K562 (cell line): ENCODE measurements around the gene IL10. TPM values are rescaled to one million over a fixed set of nuclear protein-coding genes. Genes with fewer than 3 reads are reported as not detected.

Source experiments
- KAT2B ChIP-seq: IDR thresholded peaks from one replicate; pipeline ENCODE4 v1.6.1; 2012; ENCODE audit warnings: low read depth, mild to moderate bottlenecking, control low read depth, inconsistent platforms, low read length, moderate library complexity
- KDM4B ChIP-seq, 2 experiments: fragments of 450-650 bp in 1 of 2; sonication (generic) in 1 of 2; IDR thresholded peaks; 2 replicates each; pipeline ENCODE4 v1.6.1; 2016 to 2017; ENCODE audit warnings: borderline replicate concordance in 2 of 2, antibody characterized with exemption in 1 of 2, low read depth in 1 of 2, mild to moderate bottlenecking in 1 of 2
- KLF6 ChIP-seq: fragments of 250-450 bp; sonication (Bioruptor Pico); IDR thresholded peaks from 2 replicates; pipeline ENCODE4 v1.4.0; 2020; ENCODE audit warnings: mild to moderate bottlenecking, moderate library complexity, borderline replicate concordance
- LEF1 ChIP-seq: fragments of 450-650 bp; IDR thresholded peaks from 2 replicates; pipeline ENCODE4 v1.6.1; 2016; ENCODE audit warnings: mild to moderate bottlenecking
- MLLT1 ChIP-seq, 2 experiments: fragments of 450-650 bp; IDR thresholded peaks; 2 replicates each; pipeline ENCODE4 v1.6.1; 2016
- NELFE ChIP-seq: IDR thresholded peaks from 2 replicates; pipeline ENCODE4 v1.6.1; 2011; ENCODE audit warnings: mild to moderate bottlenecking; ENCODE audit not compliant: insufficient read depth, insufficient read length
- NR1H2 ChIP-seq: sonication (generic); formaldehyde crosslinking; IDR thresholded peaks from 2 replicates; pipeline ENCODE4 v1.4.0; 2020; ENCODE audit warnings: mild to moderate bottlenecking, missing genetic modification reagents
- NR2C1 ChIP-seq, 2 experiments: fragments of 450-650 bp; IDR thresholded peaks; 2 replicates each; pipeline ENCODE4 v1.6.1; 2017; ENCODE audit warnings: mild to moderate bottlenecking in 2 of 2, antibody characterized with exemption in 1 of 2, inconsistent platforms in 1 of 2, missing compliant biosample characterization in 1 of 2, missing genetic modification characterization in 1 of 2
- RNF2 ChIP-seq: sonication (generic); IDR thresholded peaks from 2 replicates; pipeline ENCODE4 v1.6.1; 2016
- TCF3 ChIP-seq: sonication (generic); formaldehyde crosslinking; IDR thresholded peaks from 2 replicates; pipeline ENCODE4 v1.4.0; 2020; ENCODE audit warnings: mild to moderate bottlenecking, missing genetic modification reagents
- TFAP4 ChIP-seq: sonication (generic); formaldehyde crosslinking; IDR thresholded peaks from 2 replicates; pipeline ENCODE4 v1.8.0; 2022; ENCODE audit warnings: missing genetic modification reagents, mild to moderate bottlenecking, moderate library complexity, borderline replicate concordance
- ZNF263 ChIP-seq: sonication (generic); formaldehyde crosslinking; IDR thresholded peaks from 2 replicates; pipeline ENCODE4 v1.8.0; 2022; ENCODE audit warnings: mild to moderate bottlenecking, missing genetic modification reagents, borderline replicate concordance
- ZNF398 ChIP-seq: fragments of 250-450 bp; sonication (Bioruptor Pico); IDR thresholded peaks from 2 replicates; pipeline ENCODE4 v1.8.0; 2021; ENCODE audit warnings: moderate library complexity, mild to moderate bottlenecking, inconsistent platforms
- polyA plus RNA-seq, 8 experiments: library from polyadenylated mRNA; depleted of rRNA in 4 of 8; stranded (reverse) in 5 of 8; unstranded in 3 of 8; fragments of >200 nt; fragmentation: Nextera tagmentation in 2 of 8; fragmentation: Illumina TruSeq in 1 of 8; extraction: Ambion mirVana in 2 of 8; extraction: Trizol in 1 of 8; gene quantifications; 2 replicates each; pipeline versions ENCODE4 v1.2.1 to v1.2.3, GENCODE V29; 2011 to 2014; ENCODE audit warnings: inconsistent platforms in 1 of 8, missing spikeins in 1 of 8
- total RNA-seq, 7 experiments: library from RNA; depleted of rRNA in 6 of 7; stranded (reverse); fragments of >200 nt in 6 of 7; fragmentation: Illumina TruSeq in 2 of 7; extraction: Trizol in 2 of 7; gene quantifications; 2 replicates each; pipeline versions ENCODE4 v1.2.1 to v1.2.3, GENCODE V29; 2011 to 2021; ENCODE audit warnings: low replicate concordance in 1 of 7

Gene IL10
- total and polyA plus RNA-seq, 9 of the 15 experiments (the other 6 are each of a cell fraction or from before 2014, with no cell fraction given): 0.29 TPM; not detected in 8

DNA sequence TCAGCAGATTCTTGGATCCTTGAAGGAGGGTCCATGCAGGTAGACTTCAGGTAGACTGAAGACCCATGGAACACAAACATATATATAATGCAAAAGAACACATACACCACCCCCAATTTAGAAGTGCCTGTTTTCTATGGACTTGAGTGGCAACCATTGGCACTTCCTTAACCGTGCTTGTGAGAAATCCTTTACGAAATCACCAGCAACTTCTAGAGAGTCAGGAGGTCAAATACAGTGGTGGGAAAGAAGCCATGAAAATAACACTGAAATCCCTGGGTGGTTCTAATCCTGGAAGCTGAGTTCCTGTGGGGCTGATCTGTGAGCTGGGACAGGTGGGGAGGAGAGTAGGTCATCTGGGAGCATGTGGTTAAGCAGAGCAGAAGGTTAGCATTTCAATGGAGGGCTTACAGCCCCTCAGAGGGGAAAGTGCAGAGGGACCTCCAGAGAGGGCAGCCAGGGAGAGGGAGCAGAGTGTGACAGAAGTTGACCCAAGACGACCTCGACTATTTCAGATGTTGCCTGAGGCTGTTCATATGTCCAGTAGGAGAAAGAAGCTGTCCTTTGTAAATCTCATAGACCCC, 13.0 kb upstream of the IL10 start (continued):
- TF ChIP-seq KLF6 (CRISPR knock-in tag) (no peak), TCF3 (CRISPR knock-in tag) (no peak), NELFE (no peak), KAT2B (no peak), TFAP4 (CRISPR knock-in tag) (no peak), RNF2 (no peak), MLLT1 (IDR thresholded peaks at IDR 0.05) (no peak), LEF1 (no peak), NR2C1 (IDR thresholded peaks at IDR 0.05) (no peak), NR2C1 (tag; IDR thresholded peaks at IDR 0.05) (no peak), NR1H2 (CRISPR knock-in tag) (no peak), ZNF398 (CRISPR knock-in tag) (no peak), ZNF263 (CRISPR knock-in tag) (no peak), KDM4B (IDR thresholded peaks at IDR 0.05; ENCODE audit: borderline replicate concordance in 2 of 2, low read depth in 1 of 2) (no peak)
